ENCODE results near the gene FHIT.

Gene FHIT

GRCh38 chr3:60070366-60070765 is 1180.9 kb downstream of the FHIT start:
- H3K27me3 ChIP-seq = no peaks in the 10 kb centered on the region
- H3K36me3 ChIP-seq = no peaks in the 10 kb centered on the region
- H3K4me2 ChIP-seq = peak overlapping the region; percentile 60
- peaks cover 30% of the 10 kb centered on the region for H3K4me1 ChIP-seq
- no peaks in the 10 kb centered on the region for H4K20me1 ChIP-seq
- peaks cover 34% of the 10 kb centered on the region for H3K9me3 ChIP-seq
- TF ChIP-seq Cebpa-rat (IDR thresholded peaks at IDR 0.05) = no peak
- peak overlapping the region; percentile 66 for H3K27ac ChIP-seq
- no peak overlapping the region for H3K9ac ChIP-seq
- no peak overlapping the region for H3K4me3 ChIP-seq

GRCh38 chr3:60065227-60065868 is 1185.9 kb downstream of the FHIT start:
- H3K4me2 ChIP-seq = no peak overlapping the region
- no peaks in the 10 kb centered on the region for H3K27me3 ChIP-seq
- H3K4me1 ChIP-seq = peaks cover 11% of the 10 kb centered on the region

GRCh38 chr3:60064210-60065178 is 1186.8 kb downstream of the FHIT start:
- Histone ChIP-seq H3K4me3 (no peak overlapping the region), H4K20me1 (no peaks in the 10 kb centered on the region), H3K4me1 (peaks cover 5% of the 10 kb centered on the region; the same call in 1 of the 2 replicates), H3K36me3 (no peaks in the 10 kb centered on the region), H3K4me2 (no peak overlapping the region), H3K27me3 (no peaks in the 10 kb centered on the region), H3K9ac (no peak overlapping the region), H3K9me3 (peaks cover 12% of the 10 kb centered on the region), H3K27ac (no peak overlapping the region)
- TF ChIP-seq Cebpa-rat (IDR thresholded peaks at IDR 0.05) = no peak

More at GRCh38 chr3:60065227-60065868, 1185.9 kb downstream of the FHIT start:
- no peaks in the 10 kb centered on the region for H3K36me3 ChIP-seq
- H3K9me3 ChIP-seq = peaks cover 12% of the 10 kb centered on the region
- H4K20me1 ChIP-seq = no peaks in the 10 kb centered on the region
- no peak overlapping the region for H3K4me3 ChIP-seq
- no peak for TF ChIP-seq Cebpa-rat (IDR thresholded peaks at IDR 0.05)
- H3K9ac ChIP-seq = no peak overlapping the region
- H3K27ac ChIP-seq = no peak overlapping the region

- Histone ChIP-seq H3K9me3 (peaks cover 19% of the 10 kb centered on the region), H3K4me1 (no peaks in the 10 kb centered on the region), H3K36me3 (no peaks in the 10 kb centered on the region), H3K27ac (no peak overlapping the region), H3K4me3 (no peak overlapping the region), H3K9ac (no peak overlapping the region), H3K4me2 (no peak overlapping the region), H3K27me3 (no peaks in the 10 kb centered on the region), H4K20me1 (no peaks in the 10 kb centered on the region)
- no peak for TF ChIP-seq Cebpa-rat (IDR thresholded peaks at IDR 0.05)
These were observed 1194.8 kb downstream of the FHIT start for GRCh38 chr3:60056404-60056803.

- Histone ChIP-seq H3K4me2 (no peak overlapping the region), H3K27ac (no peak overlapping the region), H4K20me1 (no peaks in the 10 kb centered on the region), H3K9ac (no peak overlapping the region), H3K4me1 (no peaks in the 10 kb centered on the region), H3K36me3 (no peaks in the 10 kb centered on the region), H3K9me3 (peaks cover 19% of the 10 kb centered on the region), H3K4me3 (no peak overlapping the region), H3K27me3 (no peaks in the 10 kb centered on the region)
- no peak for TF ChIP-seq Cebpa-rat (IDR thresholded peaks at IDR 0.05)
These were observed 1195.5 kb downstream of the FHIT start for GRCh38 chr3:60055765-60056164.

- H3K9ac ChIP-seq = no peak overlapping the region
- H3K4me3 ChIP-seq = no peak overlapping the region
- TF ChIP-seq Cebpa-rat (IDR thresholded peaks at IDR 0.05) = no peak
- H3K9me3 ChIP-seq = peaks cover 13% of the 10 kb centered on the region
- H3K27me3 ChIP-seq = no peaks in the 10 kb centered on the region
- H3K4me2 ChIP-seq = no peak overlapping the region
- no peaks in the 10 kb centered on the region for H4K20me1 ChIP-seq
- no peak overlapping the region for H3K27ac ChIP-seq
- no peaks in the 10 kb centered on the region for H3K4me1 ChIP-seq
- H3K36me3 ChIP-seq = no peaks in the 10 kb centered on the region
These were observed 1197.6 kb downstream of the FHIT start for GRCh38 chr3:60053526-60054265.

- H3K4me3 ChIP-seq = no peak overlapping the region
- H3K9ac ChIP-seq = no peak overlapping the region
- H4K20me1 ChIP-seq = no peaks in the 10 kb centered on the region
- H3K4me1 ChIP-seq = no peaks in the 10 kb centered on the region
- no peak overlapping the region for H3K27ac ChIP-seq
- no peak for TF ChIP-seq Cebpa-rat (IDR thresholded peaks at IDR 0.05)
- no peaks in the 10 kb centered on the region for H3K27me3 ChIP-seq
- H3K36me3 ChIP-seq = no peaks in the 10 kb centered on the region
- H3K4me2 ChIP-seq = no peak overlapping the region
- peaks cover 22% of the 10 kb centered on the region for H3K9me3 ChIP-seq
These were observed 1202.8 kb downstream of the FHIT start for GRCh38 chr3:60048447-60048848.

GRCh38 chr3:60047426-60048200 is 1203.6 kb downstream of the FHIT start:
- Histone ChIP-seq H3K9me3 (peaks cover 22% of the 10 kb centered on the region), H3K9ac (no peak overlapping the region), H3K4me3 (no peak overlapping the region), H3K27me3 (no peaks in the 10 kb centered on the region), H3K27ac (no peak overlapping the region), H3K4me2 (no peak overlapping the region), H3K36me3 (no peaks in the 10 kb centered on the region), H3K4me1 (no peaks in the 10 kb centered on the region), H4K20me1 (no peaks in the 10 kb centered on the region)
- no peak for TF ChIP-seq Cebpa-rat (IDR thresholded peaks at IDR 0.05)

GRCh38 chr3:60046210-60046609 is 1205.0 kb downstream of the FHIT start:
- Histone ChIP-seq H3K4me1 (no peaks in the 10 kb centered on the region), H3K4me3 (no peak overlapping the region), H3K4me2 (no peak overlapping the region), H3K9ac (no peak overlapping the region), H3K27me3 (no peaks in the 10 kb centered on the region), H4K20me1 (no peaks in the 10 kb centered on the region), H3K9me3 (peaks cover 22% of the 10 kb centered on the region), H3K36me3 (no peaks in the 10 kb centered on the region), H3K27ac (no peak overlapping the region)
- TF ChIP-seq Cebpa-rat (IDR thresholded peaks at IDR 0.05) = no peak

Measured in BLaER1 (cell line).